Bronchial epithelial cell (primary cell): ENCODE measurements around the gene AOC2. TPM values are rescaled to one million over a fixed set of nuclear protein-coding genes. Genes with fewer than 3 reads are reported as not detected.
"Not testable (repeated sequence)": the region's sequence is repeated elsewhere in the genome, so short reads cannot be mapped to it uniquely, and the experiment has no call there.

ENCODE experiments used
- DNase-seq: peaks from one replicate; pipeline ENCODE4 v3.0.0-alpha.2; 2010; ENCODE audit warnings: low read depth
- FAIRE-seq: peaks from 2 replicates; lab custom pipeline; 2011; peaks lifted over from hg19 to GRCh38; lab: Jason Lieb, UNC
- H3K27me3 ChIP-seq: 2 replicates; pipeline ENCODE4 v1.5.1; 2011; ENCODE audit warnings: low read length; ENCODE audit not compliant: control insufficient read depth, insufficient read depth
- H3K36me3 ChIP-seq: 2 replicates; pipeline ENCODE4 v1.5.1; 2011; ENCODE audit warnings: low read length; ENCODE audit not compliant: control insufficient read depth, insufficient read depth
- H3K4me3 ChIP-seq: 2 replicates; pipeline ENCODE4 v1.5.1; 2011; ENCODE audit warnings: mild to moderate bottlenecking, low read depth, low read length, control low read depth
- total RNA-seq: library from RNA; depleted of rRNA; stranded (reverse); fragments of >200 nt; gene quantifications from 2 replicates; pipeline ENCODE4 v1.2.1, GENCODE V29; 2014
- TF ChIP-seq, protein P1 (sequence below): IDR thresholded peaks from 2 replicates; pipeline ENCODE4 v1.5.1; 2011; ENCODE audit warnings: mild to moderate bottlenecking, moderate library complexity, low read length, control low read depth, inconsistent platforms; ENCODE audit not compliant: insufficient read depth, severe bottlenecking

AOC2 gene
- total RNA-seq, 1 donor from 2014 or later: 0.79 TPM

DNA sequence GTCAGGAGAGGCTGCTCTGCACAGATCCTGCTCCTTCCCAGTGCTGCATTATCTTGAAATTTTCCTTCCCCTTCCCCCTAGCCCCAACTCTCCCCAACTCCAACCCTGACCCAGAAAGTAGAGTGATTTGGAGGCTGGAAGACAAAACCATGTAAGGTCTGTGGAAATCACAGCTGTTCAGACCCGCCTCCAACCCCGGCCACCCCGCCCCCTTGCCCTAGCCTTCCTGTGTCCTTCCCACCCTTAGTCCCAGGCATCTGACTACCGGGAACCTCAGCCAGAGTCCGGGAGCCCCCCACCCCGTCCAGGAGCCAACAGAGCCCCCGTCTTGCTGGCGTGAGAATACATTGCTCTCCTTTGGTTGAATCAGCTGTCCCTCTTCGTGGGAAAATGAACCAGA lies 6.6 kb downstream of the AOC2 start, which contains the start of gene AOC3:
TSS of gene AOC3 (plus strand) at position 246 of the 400 bp plus-strand sequence. CDS start at position 391, 145 bp downstream.
- DNase-seq (no peak), FAIRE-seq (no peak)
- no peak within 1 kb of the TSS for H3K4me3 ChIP-seq
- no peaks in the 10 kb centered on the region for H3K36me3 ChIP-seq
- TF ChIP-seq, protein P1, sequence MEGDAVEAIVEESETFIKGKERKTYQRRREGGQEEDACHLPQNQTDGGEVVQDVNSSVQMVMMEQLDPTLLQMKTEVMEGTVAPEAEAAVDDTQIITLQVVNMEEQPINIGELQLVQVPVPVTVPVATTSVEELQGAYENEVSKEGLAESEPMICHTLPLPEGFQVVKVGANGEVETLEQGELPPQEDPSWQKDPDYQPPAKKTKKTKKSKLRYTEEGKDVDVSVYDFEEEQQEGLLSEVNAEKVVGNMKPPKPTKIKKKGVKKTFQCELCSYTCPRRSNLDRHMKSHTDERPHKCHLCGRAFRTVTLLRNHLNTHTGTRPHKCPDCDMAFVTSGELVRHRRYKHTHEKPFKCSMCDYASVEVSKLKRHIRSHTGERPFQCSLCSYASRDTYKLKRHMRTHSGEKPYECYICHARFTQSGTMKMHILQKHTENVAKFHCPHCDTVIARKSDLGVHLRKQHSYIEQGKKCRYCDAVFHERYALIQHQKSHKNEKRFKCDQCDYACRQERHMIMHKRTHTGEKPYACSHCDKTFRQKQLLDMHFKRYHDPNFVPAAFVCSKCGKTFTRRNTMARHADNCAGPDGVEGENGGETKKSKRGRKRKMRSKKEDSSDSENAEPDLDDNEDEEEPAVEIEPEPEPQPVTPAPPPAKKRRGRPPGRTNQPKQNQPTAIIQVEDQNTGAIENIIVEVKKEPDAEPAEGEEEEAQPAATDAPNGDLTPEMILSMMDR: no peak
- no peaks in the 10 kb centered on the region for H3K27me3 ChIP-seq

DNA sequence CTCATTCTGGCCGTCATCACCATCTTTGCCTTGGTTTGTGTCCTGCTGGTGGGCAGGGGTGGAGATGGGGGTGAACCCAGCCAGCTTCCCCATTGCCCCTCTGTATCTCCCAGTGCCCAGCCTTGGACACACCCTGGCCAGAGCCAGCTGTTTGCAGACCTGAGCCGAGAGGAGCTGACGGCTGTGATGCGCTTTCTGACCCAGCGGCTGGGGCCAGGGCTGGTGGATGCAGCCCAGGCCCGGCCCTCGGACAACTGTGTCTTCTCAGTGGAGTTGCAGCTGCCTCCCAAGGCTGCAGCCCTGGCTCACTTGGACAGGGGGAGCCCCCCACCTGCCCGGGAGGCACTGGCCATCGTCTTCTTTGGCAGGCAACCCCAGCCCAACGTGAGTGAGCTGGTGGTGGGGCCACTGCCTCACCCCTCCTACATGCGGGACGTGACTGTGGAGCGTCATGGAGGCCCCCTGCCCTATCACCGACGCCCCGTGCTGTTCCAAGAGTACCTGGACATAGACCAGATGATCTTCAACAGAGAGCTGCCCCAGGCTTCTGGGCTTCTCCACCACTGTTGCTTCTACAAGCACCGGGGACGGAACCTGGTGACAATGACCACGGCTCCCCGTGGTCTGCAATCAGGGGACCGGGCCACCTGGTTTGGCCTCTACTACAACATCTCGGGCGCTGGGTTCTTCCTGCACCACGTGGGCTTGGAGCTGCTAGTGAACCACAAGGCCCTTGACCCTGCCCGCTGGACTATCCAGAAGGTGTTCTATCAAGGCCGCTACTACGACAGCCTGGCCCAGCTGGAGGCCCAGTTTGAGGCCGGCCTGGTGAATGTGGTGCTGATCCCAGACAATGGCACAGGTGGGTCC lies 7.2 kb downstream of the AOC2 start:
- not testable (repeated sequence) for DNase-seq, H3K4me3 ChIP-seq, H3K36me3 ChIP-seq, H3K27me3 ChIP-seq
- FAIRE-seq: peak; percentile 80

DNA sequence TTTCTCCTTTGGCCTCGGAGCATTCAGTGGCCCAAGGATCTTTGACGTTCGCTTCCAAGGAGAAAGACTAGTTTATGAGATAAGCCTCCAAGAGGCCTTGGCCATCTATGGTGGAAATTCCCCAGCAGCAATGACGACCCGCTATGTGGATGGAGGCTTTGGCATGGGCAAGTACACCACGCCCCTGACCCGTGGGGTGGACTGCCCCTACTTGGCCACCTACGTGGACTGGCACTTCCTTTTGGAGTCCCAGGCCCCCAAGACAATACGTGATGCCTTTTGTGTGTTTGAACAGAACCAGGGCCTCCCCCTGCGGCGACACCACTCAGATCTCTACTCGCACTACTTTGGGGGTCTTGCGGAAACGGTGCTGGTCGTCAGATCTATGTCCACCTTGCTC lies 8.0 kb downstream of the AOC2 start:
- H3K27me3 ChIP-seq: no peaks in the 10 kb centered on the region
- H3K36me3 ChIP-seq: no peaks in the 10 kb centered on the region
- DNase-seq: no peak
- H3K4me3 ChIP-seq: no peak overlapping the region
- FAIRE-seq: peak; percentile 7
- TF ChIP-seq, protein P1: no peak

DNA sequence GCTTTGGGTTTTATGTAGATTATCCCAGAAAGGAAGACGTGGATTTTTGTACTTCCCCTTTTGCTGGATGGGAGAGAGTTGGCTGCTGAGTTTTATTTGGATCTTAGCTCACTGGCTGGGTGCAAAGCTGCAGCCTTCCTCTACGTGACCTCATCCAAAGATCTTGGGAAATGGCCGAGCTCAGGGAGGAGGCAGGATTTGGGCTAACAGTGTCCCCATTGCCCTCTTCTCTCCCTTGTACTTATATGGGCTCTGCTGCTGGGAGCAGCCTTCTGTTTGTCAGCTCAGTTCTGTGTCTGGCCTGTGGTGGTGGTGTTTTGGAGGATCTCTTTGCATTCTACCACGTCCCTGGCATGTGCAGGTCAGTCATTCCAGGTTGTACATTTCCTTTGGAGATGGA lies 8.6 kb downstream of the AOC2 start:
- H3K36me3 ChIP-seq: no peaks in the 10 kb centered on the region
- TF ChIP-seq, protein P1: no peak
- no peak overlapping the region for H3K4me3 ChIP-seq
- no peaks in the 10 kb centered on the region for H3K27me3 ChIP-seq
- DNase-seq: no peak
- no peak for FAIRE-seq

DNA sequence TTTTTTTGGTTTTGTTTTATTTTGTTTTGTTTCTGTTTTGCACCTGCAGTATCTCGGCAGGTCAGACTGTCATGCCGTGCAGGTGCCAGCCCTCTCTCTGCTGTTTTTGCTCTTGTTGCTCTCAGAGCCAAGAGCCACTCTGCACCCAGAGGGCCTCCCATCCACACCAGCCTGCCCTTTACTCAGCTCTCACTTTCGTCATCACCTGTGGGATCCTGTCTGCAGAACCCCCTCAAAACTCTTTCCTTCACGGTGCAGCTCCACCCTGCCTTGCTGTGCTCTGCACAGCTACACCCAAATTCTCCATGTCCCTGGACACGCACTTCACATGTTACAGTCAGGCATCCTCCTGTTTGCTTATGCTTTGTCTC lies 9.2 kb downstream of the AOC2 start:
- FAIRE-seq: no peak
- Histone ChIP-seq H3K36me3 (no peaks in the 10 kb centered on the region), H3K27me3 (no peaks in the 10 kb centered on the region), H3K4me3 (no peak overlapping the region)
- no peak for DNase-seq
- TF ChIP-seq, protein P1: no peak

DNA sequence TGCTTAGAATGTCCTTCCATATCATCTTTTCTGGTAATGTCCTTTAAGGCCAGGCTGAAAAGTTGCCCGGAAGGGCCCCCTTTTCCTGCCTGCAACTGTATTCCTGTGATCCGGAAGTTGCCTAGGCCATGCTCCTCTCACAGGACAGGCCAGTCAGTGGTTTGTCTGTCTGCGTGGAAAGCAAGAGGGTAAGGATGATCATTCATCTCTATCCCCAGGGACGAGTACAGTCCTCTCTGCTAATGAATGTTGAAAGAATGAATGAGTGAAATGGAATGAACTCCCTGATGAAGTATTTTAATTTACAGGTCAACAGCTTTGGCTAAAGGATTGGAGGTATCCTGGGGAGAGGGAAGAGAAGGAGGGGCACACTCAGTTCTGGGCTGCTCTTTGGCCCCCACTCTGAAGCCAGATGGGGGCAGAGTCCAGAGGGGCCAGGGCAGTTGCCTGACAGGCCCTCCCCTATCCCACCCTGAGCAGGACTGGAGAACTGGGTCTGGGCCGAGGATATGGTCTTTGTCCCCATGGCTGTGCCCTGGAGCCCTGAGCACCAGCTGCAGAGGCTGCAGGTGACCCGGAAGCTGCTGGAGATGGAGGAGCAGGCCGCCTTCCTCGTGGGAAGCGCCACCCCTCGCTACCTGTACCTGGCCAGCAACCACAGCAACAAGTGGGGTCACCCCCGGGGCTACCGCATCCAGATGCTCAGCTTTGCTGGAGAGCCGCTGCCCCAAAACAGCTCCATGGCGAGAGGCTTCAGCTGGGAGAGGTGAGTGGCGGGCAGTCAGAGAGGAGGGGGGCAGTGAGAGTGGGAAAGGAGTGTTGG lies 9.8 kb downstream of the AOC2 start:
- no peaks in the 10 kb centered on the region for H3K27me3 ChIP-seq
- DNase-seq (no peak), FAIRE-seq (no peak)
- no peaks in the 10 kb centered on the region for H3K36me3 ChIP-seq
- TF ChIP-seq, protein P1: no peak
- H3K4me3 ChIP-seq: no peak overlapping the region
